HUDEP-2 (cell line): ENCODE measurements around the gene VLDLR.

Experiments
- DNase-seq, 76 experiments: peaks; one replicate each; lab custom pipeline; 2025; ENCODE audit not compliant: unreplicated experiment in 76 of 76; lab: John Stamatoyannopoulos, UW

The VLDLR gene

DNA sequence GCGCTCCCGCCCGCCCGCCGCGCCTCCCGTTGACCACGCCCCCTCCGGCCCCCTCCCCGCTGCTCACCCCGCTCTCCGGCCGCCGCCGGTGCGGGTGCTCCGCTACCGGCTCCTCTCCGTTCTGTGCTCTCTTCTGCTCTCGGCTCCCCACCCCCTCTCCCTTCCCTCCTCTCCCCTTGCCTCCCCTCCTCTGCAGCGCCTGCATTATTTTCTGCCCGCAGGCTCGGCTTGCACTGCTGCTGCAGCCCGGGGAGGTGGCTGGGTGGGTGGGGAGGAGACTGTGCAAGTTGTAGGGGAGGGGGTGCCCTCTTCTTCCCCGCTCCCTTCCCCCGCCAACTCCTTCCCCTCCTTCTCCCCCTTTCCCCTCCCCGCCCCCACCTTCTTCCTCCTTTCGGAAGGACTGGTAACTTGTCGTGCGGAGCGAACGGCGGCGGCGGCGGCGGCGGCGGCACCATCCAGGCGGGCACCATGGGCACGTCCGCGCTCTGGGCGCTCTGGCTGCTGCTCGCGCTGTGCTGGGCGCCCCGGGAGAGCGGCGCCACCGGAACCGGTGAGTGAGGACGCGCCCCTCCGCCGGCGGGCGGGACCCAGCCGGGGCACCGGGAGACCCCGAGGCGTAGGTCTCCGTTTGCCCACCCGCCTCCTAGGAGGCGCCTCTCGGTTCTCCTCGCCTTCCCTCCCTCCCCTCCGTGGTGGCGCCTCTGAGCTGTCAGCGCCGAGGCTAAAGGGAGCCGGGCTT, at the start of gene VLDLR:
VLDLR (plus strand) TSS at position 66 of the 739 bp plus-strand sequence; CDS start at position 469, 403 bp downstream.
- DNase-seq: no peak

DNA sequence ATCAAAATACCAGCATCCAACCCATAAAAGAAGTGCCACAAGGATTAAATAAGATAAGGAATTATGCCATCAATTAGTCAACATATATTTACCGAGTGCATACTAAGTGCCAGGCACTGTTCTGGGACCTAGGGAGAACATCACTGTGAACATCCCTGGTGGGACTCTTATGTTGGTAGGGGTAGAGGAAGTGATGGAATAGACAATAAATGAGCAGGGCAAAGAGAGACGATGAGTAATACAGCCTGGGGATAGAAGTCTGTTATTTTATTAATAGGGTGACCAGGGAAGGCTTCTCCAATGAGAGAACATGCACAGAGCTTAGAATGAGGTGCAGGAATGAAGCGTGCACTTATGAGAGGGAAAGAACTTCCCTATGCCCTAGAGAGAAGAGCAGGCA, 47.4 kb upstream of the VLDLR start:
- no peak for DNase-seq

DNA sequence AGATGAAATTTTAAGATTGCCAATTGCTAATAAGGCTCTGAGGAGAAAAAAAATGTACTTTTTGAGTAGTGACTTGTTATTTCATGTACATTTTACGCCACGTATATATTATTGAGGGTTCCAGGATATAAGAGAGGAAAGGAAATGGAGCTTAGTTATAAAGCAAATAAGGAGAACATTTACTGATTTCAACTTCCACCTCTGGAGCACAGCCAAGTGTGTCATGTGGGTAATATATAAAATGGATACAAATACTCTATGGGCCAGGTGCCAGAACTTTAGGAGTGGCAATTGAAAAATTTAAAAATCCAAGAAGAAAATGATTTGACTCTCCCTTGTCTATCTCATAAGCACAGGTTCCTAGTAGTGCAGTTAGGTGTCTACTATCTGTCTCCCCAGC, 45.0 kb upstream of the VLDLR start:
- no peak for DNase-seq

DNA sequence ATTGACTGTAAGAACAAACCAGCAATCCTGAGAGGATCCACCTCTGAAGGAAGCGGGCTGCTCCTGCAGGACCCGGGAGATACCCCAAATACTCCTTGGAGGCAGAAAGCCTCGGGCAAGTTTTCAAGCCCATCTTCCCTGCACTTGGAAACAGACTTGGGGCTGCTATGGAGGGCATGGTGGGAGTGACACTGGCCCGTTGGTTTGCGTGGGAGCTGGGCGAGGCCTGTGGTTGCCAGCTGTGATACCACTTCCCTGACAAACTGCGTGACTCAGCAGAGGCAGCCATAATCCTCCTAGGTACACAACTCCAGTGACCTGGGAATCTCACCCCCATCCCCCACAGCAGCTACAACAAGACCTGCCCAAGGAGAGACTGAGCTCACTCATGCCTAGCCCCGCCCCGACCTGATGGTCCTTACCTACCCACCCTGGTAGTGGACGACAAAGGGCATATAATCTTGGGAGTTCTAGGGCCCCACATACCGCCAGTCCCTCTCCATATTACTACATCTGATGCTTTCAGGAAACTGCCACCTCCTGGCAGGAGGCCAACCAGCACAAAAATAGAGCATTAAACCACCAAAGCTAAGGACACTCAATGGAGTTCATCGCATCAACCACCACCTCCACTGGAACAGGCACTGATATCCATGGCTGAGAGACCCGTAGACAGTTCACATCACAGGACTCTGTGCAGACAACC, 38.1 kb upstream of the VLDLR start:
- peak in 9 of 76 experiments; percentile 0 to 24 (median 5) for DNase-seq

DNA sequence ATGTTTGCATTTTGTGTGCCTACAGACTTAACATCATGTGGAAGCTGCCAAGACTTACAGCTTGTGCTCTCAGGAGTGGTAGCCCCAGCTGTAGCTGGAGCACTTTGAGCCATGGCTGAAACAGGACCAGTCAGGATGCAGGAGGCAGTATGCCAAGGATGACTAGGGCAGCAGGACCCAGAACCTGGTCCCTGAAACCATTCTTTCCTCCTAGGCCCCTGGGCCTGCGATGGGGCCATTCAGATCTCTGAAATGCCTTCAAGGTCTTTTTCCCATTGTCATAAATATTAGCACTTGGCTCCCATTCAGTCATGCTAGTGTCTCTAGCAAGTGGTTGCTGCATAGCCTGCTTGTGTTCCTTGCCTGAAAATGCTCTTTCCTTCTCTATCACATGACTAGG, 29.6 kb upstream of the VLDLR start:
- no peak for DNase-seq

DNA sequence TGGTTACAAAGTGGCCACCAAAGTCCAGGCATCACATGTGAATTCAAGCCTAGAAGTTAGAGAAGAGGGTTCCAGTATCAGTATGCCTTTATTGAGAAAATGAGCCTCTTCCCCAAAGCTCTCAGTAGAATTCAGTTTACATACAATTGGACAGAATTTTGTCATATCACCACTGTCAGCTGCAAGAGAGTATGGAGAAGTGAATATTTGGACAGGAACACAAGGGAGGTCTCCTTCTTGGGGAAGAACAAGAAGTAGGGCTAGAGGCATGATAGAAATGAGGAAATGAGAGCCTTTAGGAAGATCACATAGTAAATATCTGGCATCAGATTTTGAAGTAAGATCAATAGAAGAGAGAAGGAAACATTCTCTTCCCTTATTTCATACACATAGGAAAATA, 27.8 kb upstream of the VLDLR start:
- no peak for DNase-seq

DNA sequence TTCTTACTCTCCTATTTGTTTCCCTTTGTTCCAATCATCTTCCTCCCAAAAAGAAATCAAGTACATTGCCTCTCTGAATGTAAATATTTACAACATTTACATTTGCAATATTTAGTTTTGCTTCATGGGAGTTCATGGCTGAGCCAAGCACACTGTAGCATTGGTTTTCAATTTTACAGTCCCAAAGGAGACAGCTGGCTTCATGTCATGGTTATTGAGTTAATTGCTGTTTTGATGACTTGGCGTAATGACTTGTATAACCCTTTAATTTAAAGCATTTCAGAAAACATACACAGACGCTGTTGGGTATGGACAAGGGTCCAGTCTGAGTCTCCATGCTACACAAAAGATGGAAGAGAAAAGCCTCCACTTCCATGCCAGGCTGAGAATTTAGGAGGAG, 25.6 kb upstream of the VLDLR start:
- no peak for DNase-seq

DNA sequence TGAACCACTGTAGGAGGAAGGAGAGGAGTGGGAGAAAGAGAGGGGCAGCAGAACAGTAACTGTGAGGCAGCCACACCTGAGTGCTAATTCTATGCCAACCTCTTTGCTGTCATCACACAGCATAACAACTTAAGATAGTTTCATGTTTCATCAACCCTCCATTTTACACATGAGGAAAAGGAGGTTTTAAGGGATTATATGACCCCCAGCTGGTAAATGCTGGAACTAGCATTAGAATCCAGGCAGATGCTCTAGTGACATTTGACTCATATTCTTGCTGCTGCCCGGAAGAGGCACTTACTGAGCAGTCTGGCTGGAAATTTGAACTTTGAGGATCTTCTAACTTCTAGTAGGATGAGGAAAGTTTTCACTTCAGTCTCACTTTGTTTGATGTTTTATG, 24.1 kb upstream of the VLDLR start:
- no peak for DNase-seq

DNA sequence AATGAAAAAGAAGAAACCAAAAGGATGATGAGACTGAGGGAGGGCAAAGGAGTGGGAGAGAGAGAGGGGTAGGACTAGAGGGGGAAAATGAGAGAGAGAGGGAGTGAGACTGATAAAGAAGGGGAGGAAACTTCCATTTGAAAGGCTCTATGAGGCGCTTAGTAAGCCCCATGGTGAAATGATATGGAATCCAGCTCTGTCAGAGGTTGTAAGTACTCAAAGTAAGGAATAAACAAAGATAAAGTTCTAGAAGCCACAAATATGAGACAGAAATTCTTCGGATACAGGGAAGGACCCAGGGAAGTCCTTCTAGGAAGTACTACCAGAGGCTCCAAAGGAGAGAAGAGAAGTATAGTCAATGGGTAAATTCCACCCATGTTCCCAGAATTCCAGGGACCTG, 21.7 kb upstream of the VLDLR start:
- DNase-seq: no peak

DNA sequence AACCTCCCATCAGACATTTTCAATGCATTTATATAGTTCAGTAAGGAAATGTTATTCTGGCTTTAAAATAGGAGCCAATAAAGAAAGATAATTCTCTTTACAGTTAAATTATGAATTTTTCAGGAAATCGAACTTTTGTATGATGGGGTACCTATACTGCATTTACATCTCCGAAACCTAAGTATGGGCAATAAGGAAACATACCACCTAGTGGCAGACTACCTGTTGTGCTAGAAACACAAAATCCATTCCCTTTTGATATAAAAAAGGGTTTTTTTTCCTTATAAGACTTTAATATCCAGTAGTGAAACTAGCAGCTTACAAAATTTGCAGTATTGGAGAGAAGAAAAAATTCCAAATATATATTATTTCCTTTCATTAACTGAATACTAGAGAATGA, 21.3 kb upstream of the VLDLR start:
- DNase-seq: no peak

DNA sequence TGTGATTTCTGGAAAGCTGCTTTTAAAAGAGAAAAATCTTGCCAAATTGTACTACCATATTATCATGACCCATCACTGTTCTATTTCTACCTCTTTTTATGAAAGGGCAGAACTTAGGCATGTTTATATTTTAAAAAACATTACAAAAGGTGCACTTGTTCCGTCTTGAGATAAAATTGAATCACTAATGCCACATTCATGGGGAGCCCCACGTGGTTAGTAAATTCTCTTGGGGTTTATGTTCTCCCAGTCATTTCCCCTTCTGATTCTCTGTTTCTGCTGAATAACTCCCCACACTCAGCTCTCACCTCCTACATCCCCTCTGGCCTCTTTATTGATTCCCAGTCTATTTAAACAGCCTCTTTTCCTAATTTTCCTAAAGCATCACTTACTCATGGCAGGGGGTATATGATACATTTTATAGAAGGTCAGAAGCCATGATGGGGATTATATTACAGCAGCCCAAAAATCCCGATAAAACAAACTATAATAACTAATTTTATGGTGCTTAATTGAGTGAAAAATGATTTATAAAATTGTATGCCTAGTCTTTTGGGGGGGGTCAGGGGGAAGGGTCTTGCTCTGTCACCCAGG, 19.7 kb upstream of the VLDLR start:
- no peak for DNase-seq

DNA sequence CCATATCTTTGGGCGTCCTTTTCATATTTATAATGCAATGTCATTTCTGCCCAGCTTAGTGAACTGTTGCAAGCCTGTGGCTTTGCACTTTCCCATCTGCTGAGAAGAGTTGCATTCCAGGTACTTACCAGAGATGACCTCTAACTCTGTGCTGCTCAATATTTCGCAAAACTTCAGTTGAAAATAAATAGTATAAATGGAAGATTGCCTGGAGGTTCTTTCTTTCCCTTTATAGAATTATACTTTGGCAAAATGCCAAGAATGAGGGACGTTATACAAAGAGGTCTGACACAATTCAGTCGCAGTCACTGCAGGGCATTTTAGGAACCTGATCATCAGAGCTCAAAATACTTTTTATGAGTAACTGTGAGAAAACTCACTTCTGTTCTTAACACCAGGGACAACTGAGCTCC, 18.9 kb upstream of the VLDLR start:
- no peak for DNase-seq

DNA sequence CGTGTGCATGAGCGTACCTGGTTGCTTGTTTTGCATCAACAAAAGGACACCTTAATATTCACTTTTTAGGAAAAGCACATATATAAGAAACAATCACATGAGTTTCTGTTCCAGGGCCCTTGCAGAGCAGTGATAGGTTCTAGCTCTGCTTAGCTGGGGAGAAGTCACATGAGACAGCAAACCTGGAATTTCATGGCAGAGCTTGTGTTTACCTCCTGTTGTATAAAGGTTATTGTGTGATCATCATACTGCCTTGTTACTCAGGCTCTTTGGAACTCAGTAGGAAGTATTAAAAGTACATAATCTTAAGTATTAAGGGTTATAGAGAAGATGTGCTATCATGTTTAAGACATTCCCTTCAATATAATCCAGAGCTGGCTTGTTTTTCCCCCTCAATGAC, 18.0 kb upstream of the VLDLR start:
- no peak for DNase-seq

DNA sequence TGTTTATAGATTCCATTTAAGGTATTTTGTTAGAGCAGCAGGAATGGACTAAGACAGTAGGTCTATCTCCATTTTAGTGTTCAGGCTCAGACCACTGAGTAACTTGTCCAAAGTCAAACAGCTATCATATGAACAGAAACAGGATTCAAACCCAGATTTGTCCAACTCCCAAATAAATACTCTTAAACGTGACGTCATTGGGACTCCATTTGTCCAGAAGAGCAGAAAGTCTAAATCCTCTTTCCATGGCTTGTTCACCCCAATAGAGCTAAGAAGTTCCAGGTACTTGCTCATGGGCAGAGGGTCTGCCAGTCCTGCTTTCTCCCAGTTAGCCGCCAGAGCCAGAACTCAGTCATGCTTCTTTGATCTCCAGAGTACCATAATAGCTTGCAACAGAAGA, 16.3 kb upstream of the VLDLR start:
- DNase-seq: no peak

DNA sequence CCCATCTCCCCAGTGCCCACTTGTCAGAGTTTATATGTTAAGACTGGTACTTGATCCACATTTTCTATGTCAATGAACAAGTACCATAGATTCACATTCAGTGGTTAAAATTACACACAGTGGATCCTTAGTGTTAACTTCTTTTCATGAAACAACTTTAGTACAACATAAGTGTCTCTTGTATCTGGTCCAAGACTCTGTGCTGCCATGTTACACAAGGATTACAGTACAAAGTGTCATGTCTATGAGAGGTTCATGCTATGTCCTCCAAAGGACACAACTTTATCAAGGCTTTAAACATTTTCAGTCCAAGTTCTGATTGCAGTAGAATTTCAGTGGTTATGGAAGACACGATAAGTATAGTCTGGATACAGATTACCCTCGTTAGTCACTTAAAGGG, 13.3 kb upstream of the VLDLR start:
- no peak for DNase-seq

DNA sequence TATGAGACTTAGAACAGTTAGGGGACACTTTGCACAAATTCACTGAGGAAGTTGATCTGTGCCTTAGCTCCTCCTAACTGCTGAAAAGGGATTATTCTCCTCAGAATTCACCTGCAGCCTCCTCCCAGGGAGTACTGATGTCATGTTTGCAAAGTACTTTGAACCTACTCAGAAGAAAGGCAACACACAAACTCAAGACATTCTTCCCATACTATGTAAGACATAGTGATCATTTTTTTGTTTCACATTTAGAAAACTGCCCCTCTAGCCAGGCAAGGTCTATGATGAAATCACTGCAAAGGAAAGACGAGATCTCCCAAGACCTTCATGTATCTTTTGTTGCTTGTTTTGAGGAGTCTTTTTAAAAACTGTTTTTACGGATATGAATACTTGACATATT, 10.6 kb upstream of the VLDLR start:
- no peak for DNase-seq

DNA sequence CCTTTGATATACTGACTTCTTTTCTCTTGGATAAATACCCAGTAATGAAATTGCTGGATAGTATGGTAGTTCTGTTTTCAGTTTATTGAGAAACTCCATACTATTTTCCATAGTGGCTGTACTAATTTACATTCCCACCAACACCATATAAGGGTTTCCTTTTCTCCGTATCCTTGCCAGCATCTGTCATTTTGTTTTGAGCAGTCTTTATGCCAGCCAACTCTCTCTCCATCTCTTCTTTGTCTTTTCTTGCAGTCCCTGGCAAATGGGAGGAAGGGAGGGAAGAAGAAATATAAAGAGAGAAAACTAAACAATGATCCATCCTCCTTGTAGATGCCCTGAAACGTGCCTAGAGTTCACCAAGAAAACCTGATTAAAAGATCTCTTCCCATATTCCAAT, 9.6 kb upstream of the VLDLR start:
- DNase-seq: no peak

DNA sequence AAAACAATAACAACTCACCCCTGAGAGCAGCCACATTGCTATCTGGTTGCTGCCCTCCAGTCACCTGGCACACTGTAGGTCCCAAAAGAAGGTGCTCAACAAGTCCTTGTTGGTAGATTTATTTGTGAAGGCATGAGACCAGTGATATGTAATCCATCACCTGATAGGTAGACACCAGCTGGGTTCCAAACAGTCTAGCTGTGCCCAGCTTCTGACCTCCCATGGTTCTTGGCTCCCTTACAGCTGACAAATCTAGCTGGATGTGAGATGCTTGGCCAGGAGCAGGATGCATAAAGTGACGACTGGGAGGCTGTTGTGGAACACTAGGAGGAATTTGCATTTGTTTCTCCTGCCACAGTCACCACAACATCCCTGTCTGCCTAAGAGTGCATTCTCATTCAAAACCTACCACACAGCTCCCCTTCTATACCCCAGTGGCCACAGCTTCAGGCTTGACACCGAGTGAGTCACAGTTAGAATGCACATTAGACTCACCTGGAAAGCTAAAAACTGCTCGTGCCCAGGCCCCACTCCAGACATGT, 7.8 kb upstream of the VLDLR start:
- no peak for DNase-seq

DNA sequence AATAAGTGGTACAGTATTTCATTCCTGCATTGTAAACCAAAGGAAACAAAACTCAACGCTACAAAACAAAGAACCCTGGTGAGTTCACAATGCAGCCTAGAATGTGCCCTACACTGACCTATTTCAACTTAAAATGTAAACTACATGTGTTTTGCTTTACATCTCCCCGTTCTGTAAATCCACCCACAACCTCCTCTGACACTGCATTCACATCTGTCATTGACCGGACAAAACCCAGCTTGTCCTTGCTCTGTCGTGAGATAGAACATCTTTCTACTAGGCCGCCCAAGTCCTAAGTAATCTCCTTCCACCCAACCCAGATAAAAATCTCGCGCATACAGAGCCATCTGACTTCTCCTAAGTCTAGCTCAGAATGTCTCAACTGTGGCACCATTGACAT, 6.1 kb upstream of the VLDLR start:
- no peak for DNase-seq

DNA sequence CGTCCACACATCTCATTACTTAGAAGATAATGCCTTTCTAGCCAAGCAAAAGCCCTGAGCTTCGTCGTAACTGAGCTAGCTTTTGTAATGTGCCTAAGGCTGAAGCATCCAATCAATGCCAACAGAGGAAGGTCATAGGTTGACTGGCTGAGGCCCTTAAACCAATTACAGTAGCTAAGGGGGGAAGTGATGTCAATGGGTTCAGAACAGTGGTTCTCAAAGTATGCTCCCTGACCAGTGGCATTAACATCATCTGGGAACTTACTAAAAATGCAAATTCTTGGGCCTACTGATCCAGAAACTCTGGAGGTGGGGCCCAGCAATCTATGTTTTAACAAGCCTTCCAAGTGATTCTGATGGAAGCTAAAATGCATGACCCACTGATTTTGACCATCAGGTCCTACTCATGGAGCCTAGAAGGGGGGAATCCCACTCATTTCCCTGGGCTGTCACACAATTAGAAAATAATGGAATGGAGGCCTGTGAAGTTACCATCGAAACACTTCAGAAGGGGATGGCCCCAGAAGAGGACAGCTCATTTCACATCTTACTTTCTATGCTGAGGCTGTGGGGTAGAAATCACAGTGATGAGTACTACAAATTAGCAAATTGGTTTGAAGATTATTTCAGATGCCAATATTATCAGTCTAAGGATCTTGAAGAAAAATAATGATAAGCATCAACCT, 4.8 kb upstream of the VLDLR start:
- no peak for DNase-seq

DNA sequence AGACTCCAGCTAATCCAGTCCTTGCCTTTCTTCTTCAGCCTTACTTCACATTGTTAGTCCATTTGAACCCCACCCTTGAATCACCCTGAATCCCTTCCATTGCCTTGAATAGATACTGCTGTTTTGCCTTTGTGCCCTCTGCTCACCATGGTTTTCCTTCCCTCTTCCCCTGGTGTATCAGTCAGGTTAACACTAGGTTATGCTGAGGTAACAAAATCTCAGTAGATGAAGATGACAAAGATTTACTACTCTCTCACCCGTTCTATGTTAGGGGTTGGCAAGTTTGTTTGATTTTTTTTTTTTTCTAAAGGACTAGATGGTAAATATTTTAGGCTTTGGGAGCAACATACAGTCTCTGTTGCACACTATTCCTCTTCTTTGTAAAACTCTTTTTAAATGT, 3.3 kb upstream of the VLDLR start:
- no peak for DNase-seq
